Spleen (tissue), 11 donors: ENCODE results near the gene FADS2. TPM values are rescaled to one million over a fixed set of nuclear protein-coding genes. Genes with fewer than 3 reads are reported as not detected.

Source experiments
- DNase-seq: peaks from one replicate; pipeline ENCODE4 v3.0.0-alpha.2; 2020
- H3K27ac ChIP-seq, 8 donors: fragments of 200-600 bp; sonication (generic) in 7 of 8; 1 replicate in 4 of 8; 2 replicates in 4 of 8; pipeline versions ENCODE4 v1.5.0 to v1.8.0; 2016 to 2021; ENCODE audit warnings: inconsistent platforms in 4 of 8, mild to moderate bottlenecking in 4 of 8, moderate library complexity in 1 of 8
- H3K27me3 ChIP-seq, 7 donors: fragments of 200-600 bp; sonication (generic) in 6 of 7; replicated peaks in 1 of 7; 1 replicate in 4 of 7; 2 replicates in 3 of 7; pipeline versions ENCODE4 v1.5.0 to v1.8.0; 2016 to 2021; ENCODE audit warnings: inconsistent platforms in 3 of 7, mild to moderate bottlenecking in 1 of 7
- H3K36me3 ChIP-seq, 6 donors: fragments of 200-600 bp; sonication (generic) in 5 of 6; 1 replicate in 4 of 6; 2 replicates in 2 of 6; pipeline versions ENCODE4 v1.5.0 to v1.8.0; 2016 to 2021; ENCODE audit warnings: inconsistent platforms in 2 of 6
- H3K4me1 ChIP-seq, 6 donors: fragments of 200-600 bp; sonication (generic) in 5 of 6; 1 replicate in 3 of 6; 2 replicates in 3 of 6; pipeline versions ENCODE4 v1.5.0 to v1.8.0; 2016 to 2021; ENCODE audit warnings: inconsistent platforms in 3 of 6
- H3K4me3 ChIP-seq, 8 donors: fragments of 200-600 bp; sonication (generic) in 7 of 8; 1 replicate in 4 of 8; 2 replicates in 4 of 8; pipeline versions ENCODE4 v1.5.0 to v1.8.0; 2016 to 2021; ENCODE audit warnings: inconsistent platforms in 4 of 8, mild to moderate bottlenecking in 4 of 8, moderate library complexity in 2 of 8
- H3K9me3 ChIP-seq, 8 donors: fragments of 200-600 bp; sonication (generic) in 7 of 8; 1 replicate in 4 of 8; 2 replicates in 4 of 8; pipeline versions ENCODE4 v1.5.0 to v1.8.0; 2016 to 2021; ENCODE audit warnings: inconsistent platforms in 4 of 8
- POLR2A ChIP-seq, 3 donors: fragments of 450-650 bp; IDR thresholded peaks; one replicate each; pipeline ENCODE4 v1.5.1; 2017; ENCODE audit warnings: antibody characterized with exemption in 3 of 3, mild to moderate bottlenecking in 1 of 3
- POLR2AphosphoS5 ChIP-seq, 3 donors: sonication (generic); formaldehyde crosslinking; IDR thresholded peaks; one replicate each; pipeline ENCODE4 v1.5.1; 2017; ENCODE audit warnings: antibody characterized with exemption in 3 of 3
- WGBS, 5 donors: extraction: QIAGEN DNeasy Blood & Tissue Kit in 3 of 5; methylation state at CpG; one replicate each; pipeline versions ENCODE4 v1.1.5 to v1.1.7; 2013 to 2018; 5-methylcytosine and 5-hydroxymethylcytosine counted together
- intact Hi-C: fragments of 100-400 bp; cut with DNase I; formaldehyde crosslinking; loops from one replicate; pipeline ENCODE4 v1.15.0; 2023; ENCODE audit warnings: low total_unique reads
- polyA plus RNA-seq, 3 donors: library from polyadenylated mRNA; stranded (reverse); fragments of 200-250 nt; gene quantifications; one replicate each; pipeline ENCODE4 v1.2.1, GENCODE V29; 2013
- total RNA-seq, 7 donors: library from RNA; depleted of rRNA in 3 of 7; stranded (reverse); fragments of >200 nt in 3 of 7; fragmentation: NEBNext Ultra II Directional in 4 of 7; extraction: Animal tissue kit (Norgen Biotek cat#: 25700) in 4 of 7; gene quantifications; one replicate each; pipeline versions ENCODE4 v1.1.0 to v1.2.1, GENCODE V29; 2016 to 2021
- TF ChIP-seq, protein P1 (sequence below), 11 experiments: fragments of 200-600 bp in 7 of 11; fragments of 450-650 bp in 4 of 11; sonication (generic) in 4 of 11; IDR thresholded peaks in 8 of 11; conservative IDR thresholded peaks in 3 of 11; 1 replicate in 7 of 11; 2 replicates in 4 of 11; pipeline versions ENCODE4 v1.4.0 to v1.8.0; 2016 to 2021; ENCODE audit warnings: antibody characterized with exemption in 11 of 11, inconsistent platforms in 4 of 11, mild to moderate bottlenecking in 1 of 11
- donor health status: healthy with polysubstance abuse.
- donor health status: DM: no; HTN: no; CAD: no; lungs with moderate emphysema.
- donor health status: DM: no; HTN: no; CAD: no.
- donor health status: Bipolar disorder and iron deficiency.
- donor health status: healthy.
- donor health status: DM: no; HTN: no; CAD: no.
- donor health status: DM: yes; HTN: yes; CAD: no.

Gene FADS2
- total and polyA plus RNA-seq, 10 donors, result 2.8 to 20.6 (median 12.9) TPM

- H3K27me3 ChIP-seq, result peaks cover 0 to 34% (median 8%) of the 10 kb centered on the region in 7 donors
- H3K4me1 ChIP-seq, result peaks cover 3 to 39% (median 26%) of the 10 kb centered on the region in 6 donors
- peak; percentile 92 for DNase-seq
- peak within 1 kb of the TSS; percentile 56 to 85 (median 70) for H3K4me3 ChIP-seq
- H3K9me3 ChIP-seq, result no peaks in the 10 kb centered on the region
- peaks cover 0 to 7% (median 0%) of the 10 kb centered on the region in 6 donors for H3K36me3 ChIP-seq
- TF ChIP-seq POLR2AphosphoS5 (IDR thresholded peaks at IDR 0.05), result peak; percentile 63 to 89 (median 84)
- no peak for TF ChIP-seq POLR2A (IDR thresholded peaks at IDR 0.05)
- TF ChIP-seq, protein P1, sequence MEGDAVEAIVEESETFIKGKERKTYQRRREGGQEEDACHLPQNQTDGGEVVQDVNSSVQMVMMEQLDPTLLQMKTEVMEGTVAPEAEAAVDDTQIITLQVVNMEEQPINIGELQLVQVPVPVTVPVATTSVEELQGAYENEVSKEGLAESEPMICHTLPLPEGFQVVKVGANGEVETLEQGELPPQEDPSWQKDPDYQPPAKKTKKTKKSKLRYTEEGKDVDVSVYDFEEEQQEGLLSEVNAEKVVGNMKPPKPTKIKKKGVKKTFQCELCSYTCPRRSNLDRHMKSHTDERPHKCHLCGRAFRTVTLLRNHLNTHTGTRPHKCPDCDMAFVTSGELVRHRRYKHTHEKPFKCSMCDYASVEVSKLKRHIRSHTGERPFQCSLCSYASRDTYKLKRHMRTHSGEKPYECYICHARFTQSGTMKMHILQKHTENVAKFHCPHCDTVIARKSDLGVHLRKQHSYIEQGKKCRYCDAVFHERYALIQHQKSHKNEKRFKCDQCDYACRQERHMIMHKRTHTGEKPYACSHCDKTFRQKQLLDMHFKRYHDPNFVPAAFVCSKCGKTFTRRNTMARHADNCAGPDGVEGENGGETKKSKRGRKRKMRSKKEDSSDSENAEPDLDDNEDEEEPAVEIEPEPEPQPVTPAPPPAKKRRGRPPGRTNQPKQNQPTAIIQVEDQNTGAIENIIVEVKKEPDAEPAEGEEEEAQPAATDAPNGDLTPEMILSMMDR (IDR thresholded peaks at IDR 0.05 in 8 of 11, conservative IDR thresholded peaks at IDR 0.05 in 3 of 11), result peak in 10 of 11 experiments; percentile 14 to 78 (median 58)
- 0 to 1% (median 1%) methylated on average over 26 to 73 of the region's 73 CpGs for WGBS, 5 donors
- intact Hi-C loops, result no loop called here
- H3K27ac ChIP-seq, result peak within 1 kb of the TSS; percentile 77 to 95 (median 92)
Observed at GRCh38 chr11:61816736-61817455, 11.2 kb upstream of the FADS2 start, which contains the start of gene FADS1. Gene FADS1, minus strand, starts transcription at chr11:61817003. Its CDS starts 74 bp downstream, at chr11:61816929.

DNA sequence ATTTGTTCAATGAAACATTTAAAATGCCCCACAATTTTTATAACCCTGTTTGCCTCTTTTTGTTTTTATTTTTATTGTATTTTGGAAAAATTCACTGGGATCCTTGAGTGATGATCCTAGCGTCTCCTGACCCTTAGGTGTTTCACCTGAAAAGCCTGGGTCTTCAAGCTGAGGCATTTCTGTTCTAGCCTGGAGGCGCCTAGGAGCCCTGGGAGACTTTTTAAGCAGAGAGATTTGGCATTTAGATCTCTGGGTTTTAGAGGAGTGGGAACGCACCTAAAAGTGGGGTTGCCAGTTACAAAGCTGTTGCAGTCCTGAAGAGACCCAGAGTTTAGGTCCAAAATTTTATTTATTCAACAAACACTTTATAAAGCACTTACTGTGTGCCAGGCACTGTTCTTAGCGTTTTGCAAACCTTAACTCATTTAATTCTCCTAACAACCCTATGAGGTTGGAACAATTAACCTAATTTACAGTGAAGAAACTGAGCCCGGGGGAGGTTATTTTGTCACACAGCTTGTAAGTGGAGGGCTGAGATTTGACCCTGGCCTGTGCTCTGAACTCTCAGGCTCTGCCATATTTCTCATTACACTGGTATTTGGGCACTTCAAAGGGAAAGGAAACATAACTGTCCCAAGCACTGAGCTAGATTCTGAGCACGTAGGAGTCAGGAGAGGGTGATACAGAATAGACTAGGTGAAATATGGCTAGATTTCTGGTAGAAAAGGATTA lies 10.5 kb upstream of the FADS2 start:
- Histone ChIP-seq H3K27me3 (peaks cover 0 to 34% (median 8%) of the 10 kb centered on the region in 7 donors), H3K4me1 (peaks cover 3 to 39% (median 26%) of the 10 kb centered on the region in 6 donors), H3K27ac (peak overlapping the region in 7 of 8 donors; percentile 87 to 95 (median 92)), H3K36me3 (no peaks in the 10 kb centered on the region), H3K4me3 (peak overlapping the region in 7 of 8 donors; percentile 56 to 85 (median 70)), H3K9me3 (no peaks in the 10 kb centered on the region)
- TF ChIP-seq POLR2A (IDR thresholded peaks at IDR 0.05) (no peak), POLR2AphosphoS5 (IDR thresholded peaks at IDR 0.05) (no peak)
- TF ChIP-seq, protein P1 (IDR thresholded peaks at IDR 0.05 in 8 of 11, conservative IDR thresholded peaks at IDR 0.05 in 3 of 11), result no peak
- no peak for DNase-seq
- 81 to 87% (median 85%) methylated on average over 6 of the region's 6 CpGs for WGBS, 5 donors
- intact Hi-C loops, result no loop called here

DNA sequence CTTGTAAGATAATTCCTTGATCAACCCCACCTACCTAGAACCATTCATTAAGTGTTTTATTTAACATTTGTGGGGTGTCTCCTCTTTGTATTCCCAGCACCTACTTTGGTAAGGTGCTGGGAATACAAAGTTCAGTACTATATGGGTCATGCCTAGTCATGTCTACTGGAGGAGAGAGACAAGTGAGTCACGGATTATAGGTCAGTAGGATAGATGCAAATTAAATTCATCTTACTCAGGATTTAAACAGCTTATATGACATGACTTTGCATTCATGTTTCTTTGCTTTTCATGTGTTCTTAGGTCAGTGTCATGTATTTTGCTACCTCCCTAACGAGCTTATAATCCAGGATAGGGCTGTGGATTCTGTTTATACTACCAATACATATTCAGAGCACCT lies 7.9 kb upstream of the FADS2 start:
- peaks cover 0 to 25% (median 8%) of the 10 kb centered on the region in 7 donors for H3K27me3 ChIP-seq
- no peaks in the 10 kb centered on the region for H3K36me3 ChIP-seq
- H3K4me1 ChIP-seq, result peaks cover 3 to 29% (median 20%) of the 10 kb centered on the region in 6 donors
- 80 to 93% (median 87%) methylated on average over 2 of the region's 2 CpGs for WGBS, 5 donors
- H3K9me3 ChIP-seq, result no peaks in the 10 kb centered on the region
- TF ChIP-seq POLR2AphosphoS5 (IDR thresholded peaks at IDR 0.05) (no peak), POLR2A (IDR thresholded peaks at IDR 0.05) (no peak)
- TF ChIP-seq, protein P1 (IDR thresholded peaks at IDR 0.05 in 8 of 11, conservative IDR thresholded peaks at IDR 0.05 in 3 of 11), result no peak
- no peak overlapping the region for H3K4me3 ChIP-seq
- DNase-seq, result no peak
- intact Hi-C loops, result no loop called here
- no peak overlapping the region for H3K27ac ChIP-seq
